HG03460 (cell line): ENCODE data around the gene ST6GALNAC6.
"Not testable (repeated sequence)": the region's sequence is repeated elsewhere in the genome, so short reads cannot be mapped to it uniquely, and the experiment has no call there.

Source experiments
- ATAC-seq: cut with Tn5 transposase; IDR thresholded peaks from one replicate; pipeline ENCODE4 v1.9.1; 2021; ENCODE audit not compliant: unreplicated experiment

ST6GALNAC6 gene

DNA sequence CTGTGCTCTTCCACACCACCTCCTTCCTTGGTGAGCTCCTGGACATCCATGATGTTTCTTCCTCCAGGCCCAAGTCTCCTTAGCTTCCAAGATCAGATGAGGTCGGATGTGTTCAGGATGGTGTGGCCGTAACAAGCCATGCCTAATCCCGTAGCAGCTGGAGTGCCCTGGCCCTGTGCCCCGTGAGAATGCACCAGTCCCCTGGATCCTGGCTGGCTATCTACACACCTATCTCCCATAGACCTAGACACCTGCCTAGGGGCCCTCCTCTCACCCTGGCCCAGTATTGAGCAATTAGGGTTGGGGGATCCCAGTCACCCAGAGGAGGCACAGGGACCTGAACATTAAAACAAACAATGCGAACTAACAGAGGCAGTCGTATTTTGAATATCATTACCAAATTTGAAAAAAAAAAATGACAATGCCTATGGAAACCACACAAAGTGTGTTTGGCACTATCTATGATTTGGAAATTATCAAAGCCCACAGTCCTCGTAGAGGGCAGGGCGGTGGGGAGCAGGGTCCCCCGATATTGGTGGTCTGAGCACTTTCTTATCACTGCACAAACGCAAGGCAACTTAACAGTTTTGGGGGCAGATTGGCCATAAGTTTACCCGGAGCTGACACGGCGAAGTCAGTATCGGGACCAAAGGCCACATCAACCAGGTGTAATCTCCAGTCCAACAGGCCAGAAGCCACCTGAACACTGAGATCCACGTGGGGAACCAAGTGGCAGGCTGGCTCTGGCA, 58.1 kb downstream of the ST6GALNAC6 start:
- no peak for ATAC-seq

GRCh38 chr9:127838375-127839078, 60.9 kb downstream of the ST6GALNAC6 start:
- no peak for ATAC-seq

DNA sequence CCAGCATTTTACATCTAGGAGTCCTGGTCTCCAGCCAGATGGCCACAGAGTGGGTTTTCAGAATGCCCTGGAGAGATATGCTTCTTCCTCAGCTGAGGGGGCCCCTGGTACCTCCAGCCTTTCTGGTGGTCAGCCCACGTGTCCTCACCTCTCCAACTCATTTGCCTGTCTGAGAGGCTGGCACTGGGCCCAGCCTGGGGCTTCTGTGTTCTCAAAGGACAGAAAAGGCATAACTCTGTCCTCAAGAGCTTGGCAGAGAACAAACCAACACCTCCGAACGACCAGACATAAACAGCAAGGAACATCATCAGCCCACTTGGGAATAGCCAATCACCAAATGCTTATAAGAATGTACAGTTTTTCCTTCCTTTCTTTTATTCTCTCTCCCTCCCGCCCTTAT, 62.1 kb downstream of the ST6GALNAC6 start:
- no peak for ATAC-seq

DNA sequence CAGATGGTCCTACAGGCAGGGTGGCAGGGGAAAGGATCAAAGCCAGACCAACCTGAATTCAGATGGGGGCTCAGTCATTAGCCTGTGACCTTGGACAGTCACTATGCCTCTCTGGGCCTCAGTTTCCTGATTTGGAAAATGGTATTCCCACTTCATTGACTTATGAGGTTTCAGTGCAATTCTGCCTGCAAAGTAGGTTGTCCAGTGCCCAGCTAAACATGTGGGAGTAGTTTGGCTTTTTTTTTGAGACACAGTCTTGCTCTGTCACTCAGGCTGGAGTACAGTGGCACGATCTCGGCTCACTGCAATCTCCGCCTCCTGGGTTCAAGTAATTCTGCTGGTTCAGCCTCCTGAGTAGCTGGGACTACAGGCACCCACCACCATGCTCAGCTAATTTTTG, 62.8 kb downstream of the ST6GALNAC6 start:
- ATAC-seq = not testable (repeated sequence)

- no peak for ATAC-seq
Observed at GRCh38 chr9:127835991-127836516, 63.3 kb downstream of the ST6GALNAC6 start.
